ENCODE data around the gene RABL2B.

RABL2B gene

GRCh38 chr22:50737728-50738648 lies 45.4 kb downstream of the RABL2B start, which contains the start of gene ACR:
ACR (plus strand) TSS chr22:50738204; CDS start chr22:50738236, 32 bp downstream.
- DNase-seq = no peak

GRCh38 chr22:50735739-50736030 lies 47.8 kb downstream of the RABL2B start:
- DNase-seq = no peak

- DNase-seq = no peak
These were observed 48.3 kb downstream of the RABL2B start for GRCh38 chr22:50734986-50735738.

- no peak for DNase-seq
These were observed 49.1 kb downstream of the RABL2B start for GRCh38 chr22:50734343-50734771.

DNA sequence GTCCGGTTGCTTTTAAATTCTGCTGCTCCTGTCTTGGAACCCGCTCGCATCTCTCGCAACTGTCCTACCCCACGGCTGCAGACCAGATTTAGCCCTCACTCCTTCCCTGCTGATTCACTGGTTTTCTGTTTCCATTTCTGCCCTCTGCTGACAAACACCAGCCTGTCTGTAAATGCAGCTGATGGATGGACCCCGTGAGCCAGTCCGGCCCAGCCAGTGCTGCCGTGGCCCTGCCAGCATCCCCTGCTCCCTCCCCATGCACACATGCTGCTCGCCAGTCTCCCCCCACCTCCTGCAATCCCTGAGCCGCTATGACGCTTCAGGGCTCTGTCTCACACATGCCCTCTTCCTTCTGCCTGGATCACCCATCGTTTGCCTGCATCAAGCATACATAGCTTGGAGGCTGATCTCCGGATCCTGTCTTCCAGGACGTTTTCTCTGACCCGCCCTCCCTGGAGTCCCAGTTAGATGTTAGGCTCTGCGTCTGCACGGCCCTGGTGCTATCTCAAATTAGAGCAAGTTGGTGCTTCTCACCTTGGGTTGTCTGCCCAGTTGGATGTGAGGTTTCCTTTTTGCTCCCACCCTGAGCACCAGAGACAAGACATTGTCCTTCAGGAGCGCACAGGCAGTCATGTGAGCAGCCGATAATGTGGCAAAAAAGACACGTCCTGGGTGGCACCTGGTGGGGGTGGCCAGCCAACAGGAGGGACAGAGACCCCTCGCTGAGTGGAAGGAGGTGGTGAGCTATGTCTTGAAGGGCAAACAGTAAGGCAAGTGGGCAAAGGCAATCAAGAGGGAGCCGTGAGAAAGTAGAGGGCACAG lies 49.7 kb downstream of the RABL2B start:
- DNase-seq = no peak

- DNase-seq = no peak
These were observed 50.8 kb downstream of the RABL2B start for GRCh38 chr22:50732681-50733080.

DNA sequence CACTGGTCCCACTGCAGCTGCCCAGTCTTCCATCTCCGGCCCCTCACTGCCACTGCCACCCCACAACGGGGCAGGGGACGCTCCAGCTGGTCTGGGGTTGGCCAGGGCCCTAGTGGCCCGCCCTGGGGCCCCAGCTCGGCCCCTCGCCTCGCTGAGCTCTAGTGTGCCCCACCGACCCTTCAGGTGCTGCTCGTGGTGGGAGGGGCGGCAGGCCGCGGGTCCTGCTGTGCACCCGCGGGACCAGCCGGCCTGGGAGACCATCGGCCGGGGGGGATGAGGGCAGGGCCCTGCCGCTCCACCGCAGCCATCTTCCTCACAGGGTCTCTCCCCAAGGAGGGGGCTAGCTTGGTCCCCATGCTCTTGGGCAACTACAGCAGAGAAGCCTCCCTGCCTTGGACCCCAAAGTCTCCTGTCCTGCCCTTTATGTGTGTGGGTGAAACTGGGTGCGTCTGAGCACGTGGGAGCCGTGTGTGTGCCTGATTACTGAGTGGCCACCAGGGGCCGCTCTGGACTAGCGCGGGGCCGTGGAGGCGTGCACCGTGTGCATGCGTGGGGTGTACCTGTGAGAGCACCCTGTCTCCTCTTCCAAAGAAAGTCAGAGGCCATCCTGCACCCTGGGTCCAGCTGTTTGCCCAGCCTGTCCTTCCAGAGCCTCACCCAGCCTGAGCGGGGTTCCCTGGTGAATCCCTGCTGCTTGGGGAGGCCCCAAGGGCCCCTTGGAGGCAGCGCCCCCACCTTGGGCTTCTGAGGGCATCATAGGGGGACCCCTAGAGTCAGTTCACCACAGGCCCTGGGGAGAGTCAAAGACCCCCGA lies 51.4 kb downstream of the RABL2B start:
- DNase-seq = no peak

DNA sequence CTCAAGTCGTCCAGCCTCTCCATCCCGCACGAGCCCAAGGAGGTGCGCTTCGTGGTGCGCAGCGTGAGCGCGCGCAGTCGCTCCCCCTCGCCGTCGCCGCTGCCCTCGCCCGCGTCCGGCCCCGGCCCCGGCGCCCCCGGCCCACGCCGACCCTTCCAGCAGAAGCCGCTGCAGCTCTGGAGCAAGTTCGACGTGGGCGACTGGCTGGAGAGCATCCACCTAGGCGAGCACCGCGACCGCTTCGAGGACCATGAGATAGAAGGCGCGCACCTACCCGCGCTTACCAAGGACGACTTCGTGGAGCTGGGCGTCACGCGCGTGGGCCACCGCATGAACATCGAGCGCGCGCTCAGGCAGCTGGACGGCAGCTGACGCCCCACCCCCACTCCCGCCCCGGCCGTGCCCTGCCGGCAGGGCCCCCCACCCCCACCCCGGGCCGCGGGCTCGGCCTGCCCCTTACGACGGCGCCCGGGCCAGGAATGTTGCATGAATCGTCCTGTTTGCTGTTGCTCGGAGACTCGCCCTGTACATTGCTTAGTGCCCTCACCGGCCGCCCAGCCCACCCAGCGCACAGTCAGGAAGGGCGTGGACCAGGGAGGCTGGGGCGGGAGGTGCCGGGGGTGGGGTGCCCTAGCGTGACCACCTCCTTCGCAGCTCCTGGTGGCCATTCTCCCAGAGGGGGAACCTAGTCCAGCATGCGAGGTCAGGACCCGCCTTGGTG lies 52.3 kb downstream of the RABL2B start:
- DNase-seq = no peak

DNA sequence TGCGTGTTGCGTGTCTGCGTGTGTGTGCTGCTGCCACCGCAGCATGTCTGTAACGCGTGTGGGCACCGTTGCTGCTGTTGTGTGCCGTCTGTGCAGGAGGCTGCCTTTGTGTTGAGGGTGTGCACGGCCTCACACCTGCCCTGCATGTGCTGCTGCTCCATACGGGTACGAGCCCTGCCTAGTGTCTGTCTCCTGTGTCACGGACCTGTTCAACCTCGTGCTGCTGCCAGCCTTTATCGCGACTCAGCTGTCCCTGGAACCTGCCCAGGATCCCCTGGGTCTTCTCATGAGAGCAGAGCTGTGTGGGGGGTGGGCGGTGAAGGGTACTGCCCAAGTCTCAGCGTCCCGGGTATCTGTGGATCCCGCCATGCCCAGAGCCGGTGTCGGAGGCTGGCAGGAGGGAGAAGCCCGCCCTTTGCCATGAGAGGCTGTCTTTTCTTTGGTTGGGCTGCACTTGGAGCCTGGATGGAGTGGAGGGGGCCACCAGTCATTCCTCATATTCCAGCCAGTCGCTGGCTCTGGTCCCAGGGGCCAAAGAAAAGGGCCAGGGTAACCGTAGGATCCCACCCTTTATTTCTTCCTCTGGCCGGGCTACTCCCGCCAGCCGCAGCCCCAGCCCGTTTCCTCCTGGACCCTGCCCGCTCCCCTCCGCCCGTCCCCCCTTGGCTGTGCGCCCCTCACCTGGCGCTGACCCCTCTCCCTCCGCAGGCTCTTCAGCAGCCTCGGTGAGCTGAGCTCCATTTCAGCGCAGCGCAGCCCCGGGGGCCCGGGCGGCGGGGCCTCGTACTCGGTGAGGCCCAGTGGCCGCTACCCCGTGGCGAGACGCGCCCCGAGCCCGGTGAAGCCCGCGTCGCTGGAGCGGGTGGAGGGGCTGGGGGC lies 53.2 kb downstream of the RABL2B start:
- DNase-seq = no peak

GRCh38 chr22:50729391-50730012 lies 53.9 kb downstream of the RABL2B start:
- DNase-seq = no peak

- DNase-seq = no peak
These were observed 54.9 kb downstream of the RABL2B start for GRCh38 chr22:50728523-50728931.

DNA sequence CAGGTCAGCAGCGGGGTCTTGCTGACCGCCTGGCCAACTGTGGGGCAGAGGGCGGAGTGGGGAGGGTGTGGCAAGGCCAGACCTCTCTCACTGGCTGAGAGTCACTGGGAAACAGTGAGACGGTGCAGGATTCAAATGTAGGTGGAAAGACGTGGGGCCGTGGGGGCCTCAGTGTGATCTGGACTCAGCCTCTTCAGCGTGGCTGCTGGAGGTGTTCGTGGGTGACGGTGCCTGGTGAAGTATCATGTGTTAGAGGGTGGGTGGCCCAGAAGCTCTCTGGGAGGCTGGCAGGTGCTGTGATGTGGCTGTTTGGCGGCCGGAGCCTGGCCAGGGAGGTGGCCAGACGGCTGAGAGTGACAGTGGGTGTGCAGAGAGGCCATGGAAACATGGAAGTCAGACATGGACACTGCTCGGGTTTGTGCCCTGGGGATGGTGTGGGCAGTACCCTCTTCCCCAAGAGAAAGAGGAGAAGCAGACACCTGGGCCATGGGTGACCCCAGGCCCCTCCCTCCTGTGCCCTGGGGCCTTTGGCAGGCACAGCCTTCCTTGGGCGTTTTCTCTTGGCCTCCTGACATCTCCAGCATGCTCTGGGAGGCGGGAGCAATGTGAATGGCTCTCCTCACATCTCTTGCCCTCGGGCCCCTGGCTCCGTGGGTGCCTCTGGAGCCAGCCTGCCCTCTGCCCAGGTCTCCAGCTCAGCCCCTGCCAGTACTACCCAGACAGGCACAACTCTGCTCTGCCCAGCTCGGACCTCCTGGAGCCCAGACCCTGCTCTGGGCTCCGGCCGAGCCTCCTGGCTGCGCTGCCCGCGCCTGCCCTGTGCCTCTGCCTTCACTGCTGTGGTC lies 55.5 kb downstream of the RABL2B start:
- no peak for DNase-seq

DNA sequence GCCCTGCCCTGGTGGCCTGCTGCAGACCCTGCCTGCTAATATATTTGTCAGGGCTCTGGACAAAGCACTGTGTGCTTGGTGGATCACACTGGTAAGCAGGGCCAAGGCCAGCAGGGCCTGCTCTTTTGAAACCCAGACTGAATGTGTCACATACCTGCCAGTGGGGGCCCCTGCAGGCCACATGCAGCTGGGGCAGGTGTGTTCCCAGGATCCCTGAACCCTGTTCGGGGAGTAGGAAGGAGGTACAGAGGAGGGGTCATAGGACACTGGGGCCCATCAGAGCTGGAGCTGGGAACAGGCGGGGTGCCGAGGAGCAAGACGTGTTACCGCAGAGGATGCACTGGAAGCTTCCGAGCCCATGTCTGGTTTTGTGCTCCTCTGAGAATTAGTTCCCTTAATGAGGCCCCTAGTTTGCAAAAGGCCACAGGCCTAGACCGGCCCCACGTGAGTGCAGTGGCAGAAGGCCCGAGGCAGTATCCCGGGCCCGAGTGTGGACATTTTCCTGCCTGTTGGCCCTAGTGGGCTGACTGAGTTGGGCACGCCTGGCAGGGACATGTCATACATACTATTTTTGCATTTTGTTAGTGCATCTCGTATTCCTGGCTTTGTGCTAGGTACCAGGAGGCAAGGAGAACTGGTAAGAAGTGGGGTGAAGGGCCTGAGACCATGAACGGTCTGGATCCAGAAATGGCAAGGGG lies 56.6 kb downstream of the RABL2B start:
- DNase-seq = no peak

DNA sequence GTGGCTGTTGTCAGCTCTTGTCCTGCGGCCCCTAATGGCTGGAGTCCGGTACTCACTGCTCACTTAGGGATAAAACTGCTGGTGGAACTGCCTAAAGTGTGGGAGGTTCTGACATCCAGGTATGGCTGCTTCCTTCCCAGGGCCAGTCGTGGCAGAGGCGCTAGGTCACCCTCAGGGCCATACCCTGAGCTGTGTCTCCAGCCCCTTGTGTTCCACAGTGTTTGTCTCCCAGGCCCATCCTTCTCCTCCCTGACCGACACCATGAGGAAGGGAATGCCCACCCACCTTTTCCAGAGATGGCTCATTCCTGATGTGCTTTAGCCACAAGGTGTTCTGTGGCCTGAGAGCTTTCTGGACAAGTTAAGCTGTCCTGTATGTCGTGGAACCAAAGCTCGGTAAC lies 57.8 kb downstream of the RABL2B start:
- DNase-seq = no peak

DNA sequence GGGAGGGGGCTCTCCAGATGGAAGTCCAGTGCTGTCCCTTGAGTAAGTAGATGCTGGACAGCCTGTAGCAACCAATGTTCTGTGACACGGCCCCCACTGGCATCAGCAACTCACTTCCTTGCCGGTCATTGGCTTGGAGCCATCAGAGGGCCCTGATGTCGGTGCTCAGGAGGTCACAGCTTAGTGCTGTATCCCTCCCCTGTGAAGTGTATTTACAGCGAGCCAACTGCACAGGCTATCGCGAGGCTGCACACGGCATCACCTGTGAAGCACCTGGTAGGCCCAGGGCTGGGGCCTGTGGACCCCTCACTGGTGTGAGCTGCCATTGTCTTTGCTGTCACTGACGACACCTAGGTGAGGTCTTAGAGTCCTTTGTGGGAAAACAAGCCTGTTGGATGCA lies 58.8 kb downstream of the RABL2B start:
- no peak for DNase-seq

DNA sequence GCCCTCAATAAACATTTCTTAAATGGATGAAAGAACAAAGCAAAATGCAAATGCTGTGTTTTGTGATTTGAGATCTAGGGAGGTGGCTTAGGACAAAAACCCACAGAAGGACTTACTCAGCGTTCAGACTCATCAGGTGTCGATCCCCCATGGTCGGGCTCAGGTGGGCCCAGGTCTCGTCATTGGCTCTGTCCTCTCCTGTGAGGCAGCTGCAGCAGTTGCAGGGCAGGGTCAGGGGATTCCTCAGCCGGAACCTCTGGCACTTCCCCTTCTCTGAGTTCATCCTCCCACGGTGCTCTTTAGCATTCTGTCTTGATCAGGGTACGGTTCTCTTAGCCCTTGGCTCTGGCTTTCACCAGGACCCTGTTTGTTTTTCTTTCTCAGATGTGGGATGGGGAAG lies 59.4 kb downstream of the RABL2B start:
- DNase-seq = no peak

- DNase-seq = no peak
These were observed 60.6 kb downstream of the RABL2B start for GRCh38 chr22:50722716-50723428.

Data from activated gamma-delta T cell (primary cell).